GM21360 (cell line): Measurements from ENCODE around the gene EIPR1.

Experiments
- ATAC-seq: cut with Tn5 transposase; IDR thresholded peaks from one replicate; pipeline ENCODE4 v1.9.1; 2021; ENCODE audit warnings: mild to moderate bottlenecking, moderate library complexity; ENCODE audit not compliant: unreplicated experiment

EIPR1 gene

GRCh38 chr2:3377612-3378432 is at the start of gene EIPR1:
Gene EIPR1, minus strand, starts transcription at chr2:3377818. Its CDS starts 129 bp downstream, at chr2:3377689.
- ATAC-seq: peak; percentile 76

GRCh38 chr2:3427272-3427671 is 49.7 kb upstream of the EIPR1 start:
- peak; percentile 92 for ATAC-seq

- no peak for ATAC-seq
Measured at GRCh38 chr2:3426615-3427014, 49.0 kb upstream of the EIPR1 start.

DNA sequence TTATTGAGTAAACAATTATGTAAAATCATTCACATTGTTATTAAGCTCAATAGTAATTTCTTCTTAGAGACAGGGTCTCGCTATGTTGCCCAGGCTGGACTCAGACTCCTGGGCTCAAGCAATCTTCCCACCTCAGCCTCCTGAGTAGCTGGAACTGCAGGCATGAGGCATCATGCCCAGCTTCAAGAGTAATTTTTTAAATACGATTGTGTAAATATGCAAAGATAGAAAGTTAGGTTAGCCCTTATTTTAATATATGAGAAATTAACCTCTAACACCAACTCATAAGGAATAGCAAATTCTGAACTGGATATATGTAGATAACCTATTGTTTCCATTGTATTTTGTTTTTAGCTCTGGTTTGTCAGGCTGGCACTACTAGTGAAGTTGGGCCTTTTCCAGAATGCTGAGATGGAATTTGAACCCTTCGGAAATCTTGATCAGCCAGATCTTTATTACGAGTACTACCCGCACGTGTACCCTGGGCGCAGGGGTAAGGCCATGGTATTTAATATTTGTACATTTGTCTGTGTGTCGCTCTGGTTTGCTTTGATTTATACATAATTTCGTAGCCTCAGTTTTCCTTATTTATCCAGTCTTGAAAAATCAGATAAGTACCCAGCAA is 46.7 kb upstream of the EIPR1 start:
- no peak for ATAC-seq

DNA sequence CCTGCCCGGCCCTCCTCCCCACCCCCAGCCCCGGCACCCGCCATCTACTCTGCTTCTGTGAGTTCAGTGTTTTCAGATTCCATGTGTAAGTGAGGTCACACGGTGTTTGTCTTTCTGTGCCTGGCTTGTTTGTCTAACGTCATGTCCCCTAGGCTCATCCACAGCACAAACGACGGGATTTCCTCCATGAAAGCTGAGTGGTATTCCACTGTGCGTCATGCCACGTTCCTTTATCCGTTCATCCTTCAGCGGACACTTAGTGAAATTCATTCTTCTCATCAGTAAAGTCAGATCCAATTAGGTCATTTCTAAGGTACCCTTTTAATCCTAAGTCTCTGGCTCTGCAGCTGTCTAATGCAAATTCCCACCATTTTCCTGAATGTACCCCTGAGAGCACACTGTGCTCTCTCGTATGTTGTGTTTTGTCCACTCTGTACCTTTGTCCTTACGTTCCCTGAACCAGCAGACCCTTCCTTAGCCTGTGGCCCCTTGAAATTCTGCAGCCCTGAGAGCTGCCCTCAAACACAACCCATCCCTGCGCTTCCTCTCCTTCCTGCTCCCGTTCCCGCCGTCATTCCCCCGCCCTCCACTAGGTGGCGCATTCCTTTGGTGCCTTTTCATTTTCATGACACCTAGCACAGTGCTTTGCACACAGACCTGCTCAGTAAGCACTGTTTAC is 46.0 kb upstream of the EIPR1 start:
- ATAC-seq: no peak

DNA sequence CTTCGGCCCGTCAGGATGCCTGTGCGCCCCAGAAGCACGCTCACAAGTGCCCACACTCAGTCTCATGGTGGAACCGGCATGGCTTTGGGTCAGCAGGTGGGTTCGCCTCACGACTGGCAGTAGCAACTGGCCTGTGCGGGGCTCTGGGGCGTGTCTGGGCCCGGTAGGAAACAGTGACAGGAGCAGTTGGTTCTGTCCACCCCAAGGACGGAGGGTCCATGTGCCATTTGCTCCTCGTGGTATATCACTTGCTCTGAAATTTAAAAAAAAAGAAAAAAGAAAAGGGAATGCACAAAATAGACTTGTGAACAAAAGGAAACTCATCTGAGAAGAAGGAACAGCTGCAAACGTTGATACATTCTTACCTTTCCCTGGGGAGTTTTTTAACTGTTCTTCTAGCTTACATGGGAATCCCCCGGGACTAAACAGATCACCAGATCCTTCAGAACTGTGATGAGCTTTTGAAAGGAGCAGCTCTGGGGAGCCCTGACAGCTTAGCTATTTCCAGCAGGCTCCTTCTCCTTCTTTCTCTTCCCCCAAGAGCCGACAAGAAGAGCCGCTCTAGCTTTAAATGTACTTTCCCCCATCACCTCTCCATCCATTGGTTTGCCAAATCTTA is 44.7 kb upstream of the EIPR1 start:
- no peak for ATAC-seq

- ATAC-seq: no peak
Measured at GRCh38 chr2:3421580-3421979, 44.0 kb upstream of the EIPR1 start.

- ATAC-seq: no peak
Measured at GRCh38 chr2:3420769-3421397, 43.3 kb upstream of the EIPR1 start.

DNA sequence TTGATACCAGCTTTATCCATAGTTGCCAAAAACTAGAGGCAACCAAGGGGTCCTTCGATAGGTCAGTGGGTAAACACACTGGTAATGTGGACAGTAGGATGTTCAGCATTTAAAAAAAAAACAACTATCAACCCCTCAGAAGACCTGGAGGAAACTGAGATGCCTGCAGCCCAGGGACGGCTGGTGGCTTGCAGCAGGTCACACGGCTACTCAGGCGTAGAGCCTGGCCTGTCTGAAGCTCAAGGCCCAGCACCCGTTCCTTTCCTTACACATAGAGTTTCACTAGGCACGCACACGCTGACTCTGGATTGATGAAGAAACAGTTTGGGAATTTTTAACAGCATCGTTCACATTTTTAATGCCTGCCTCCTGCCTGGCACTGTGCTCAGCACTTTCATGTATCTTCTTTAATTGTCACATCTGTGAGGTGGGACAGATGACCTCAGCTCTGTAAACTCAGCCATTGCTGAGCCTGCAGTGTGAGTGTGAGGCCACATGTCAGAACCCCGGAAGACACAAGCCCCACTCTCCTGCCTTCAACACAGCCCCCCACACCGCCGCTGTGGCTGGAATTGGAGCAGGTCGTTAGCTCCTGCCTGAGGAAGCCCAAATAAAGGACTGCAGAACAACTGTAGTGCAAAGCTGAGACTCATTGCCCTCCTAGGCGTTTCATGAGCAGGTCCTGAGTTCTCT is 42.6 kb upstream of the EIPR1 start:
- no peak for ATAC-seq

- ATAC-seq: no peak
Measured at GRCh38 chr2:3418766-3419404, 41.3 kb upstream of the EIPR1 start.

DNA sequence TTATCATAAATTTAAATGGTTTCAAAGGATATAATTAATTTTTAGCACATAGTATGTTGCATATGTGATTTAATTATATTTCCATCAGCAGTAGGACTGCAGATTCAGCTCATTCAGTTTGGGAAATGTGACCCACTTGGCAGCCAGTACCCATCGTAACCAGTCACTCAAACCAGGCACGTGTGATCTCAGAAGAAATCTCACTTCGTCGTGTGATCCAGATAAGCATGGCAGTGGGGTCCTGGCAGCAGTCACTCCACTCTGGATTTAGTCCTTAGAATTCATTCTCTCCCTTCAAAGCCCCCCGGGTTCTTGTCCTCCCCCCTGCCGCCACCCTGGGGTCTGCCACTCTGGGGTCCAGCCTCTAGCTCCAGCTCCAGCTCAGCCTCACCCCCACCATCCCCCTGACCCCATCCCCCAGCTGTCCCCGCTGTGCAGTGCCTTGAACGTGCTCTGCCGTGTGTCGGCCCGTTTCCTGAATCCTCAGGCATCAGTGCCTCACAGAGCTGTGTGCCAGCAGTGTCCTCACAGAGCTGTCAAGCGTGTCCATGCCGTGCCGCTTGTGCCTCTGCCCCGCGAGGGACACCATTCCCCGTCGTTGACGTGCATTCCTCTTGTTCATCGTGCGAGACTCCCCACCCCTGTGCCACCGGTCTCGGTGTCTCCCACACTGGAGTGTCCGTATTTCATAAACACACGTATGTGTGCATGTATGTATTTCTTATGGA is 36.7 kb upstream of the EIPR1 start:
- no peak for ATAC-seq

GRCh38 chr2:3413697-3414096 is 36.1 kb upstream of the EIPR1 start:
- no peak for ATAC-seq

- no peak for ATAC-seq
Measured at GRCh38 chr2:3411103-3411502, 33.5 kb upstream of the EIPR1 start.

DNA sequence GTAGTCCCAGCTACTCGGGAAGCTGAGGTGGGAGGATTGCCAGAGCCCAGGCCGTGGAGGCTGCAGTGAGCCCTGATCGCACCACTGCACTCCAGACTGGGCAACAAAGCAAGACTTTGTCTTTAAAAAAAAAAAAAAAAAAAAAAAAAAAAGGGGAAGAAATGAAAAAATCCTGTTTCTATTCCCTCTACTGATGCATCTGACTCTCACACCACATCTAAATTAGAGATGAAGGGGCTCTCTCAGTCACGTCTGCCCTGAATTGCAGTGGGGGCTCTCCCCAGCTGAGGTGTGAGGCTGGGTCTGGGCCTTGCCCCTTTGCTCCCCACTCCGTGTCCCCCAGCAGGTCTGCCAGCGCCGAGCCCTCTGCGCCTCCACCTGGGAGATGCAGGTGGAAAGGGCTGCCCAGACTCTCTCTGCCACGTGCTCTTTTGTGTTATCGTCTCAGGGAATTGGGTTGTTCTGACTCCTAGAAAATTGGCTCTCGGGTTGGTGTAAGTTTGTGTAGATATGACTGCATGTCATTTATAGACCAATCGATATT is 32.1 kb upstream of the EIPR1 start:
- ATAC-seq: no peak

- ATAC-seq: no peak
Measured at GRCh38 chr2:3408781-3409180, 31.2 kb upstream of the EIPR1 start.

DNA sequence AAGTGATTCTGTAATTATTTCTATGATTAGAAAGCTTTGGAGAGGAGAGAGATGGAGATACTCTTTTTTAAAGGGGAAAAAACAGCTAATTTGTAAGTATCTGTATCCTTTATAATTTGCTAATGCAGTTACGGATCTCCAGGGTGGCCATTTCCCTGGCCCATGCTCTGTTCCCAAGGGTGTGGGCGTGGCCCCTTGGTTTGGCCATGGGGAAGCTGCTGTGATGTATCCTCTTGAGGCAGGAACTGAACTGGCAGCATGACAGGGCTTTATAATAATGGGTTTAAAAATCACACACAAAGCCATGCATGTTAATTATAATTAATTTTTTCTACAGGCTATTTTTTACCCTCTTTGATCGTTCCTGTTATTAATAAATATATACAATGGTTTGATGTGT is 28.9 kb upstream of the EIPR1 start:
- no peak for ATAC-seq

DNA sequence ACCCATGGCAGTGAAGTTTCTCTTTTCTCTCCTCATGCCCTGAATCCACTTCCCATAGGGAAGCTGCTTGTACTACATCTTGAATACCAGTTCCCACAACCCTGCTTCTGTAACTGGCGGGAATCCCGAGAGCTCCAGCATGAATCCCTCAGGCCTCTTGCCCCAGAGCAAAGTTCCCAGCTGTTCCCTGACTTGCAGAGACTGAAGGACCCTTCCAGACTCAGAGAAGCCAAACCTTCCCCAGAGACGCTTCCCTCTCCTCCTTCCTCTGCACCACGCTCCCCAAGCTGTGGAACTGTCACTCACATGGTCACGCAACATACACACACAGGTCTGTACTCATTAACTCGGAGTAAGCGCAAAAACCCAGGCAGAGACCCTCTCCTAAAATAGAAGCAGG is 28.3 kb upstream of the EIPR1 start:
- ATAC-seq: no peak

DNA sequence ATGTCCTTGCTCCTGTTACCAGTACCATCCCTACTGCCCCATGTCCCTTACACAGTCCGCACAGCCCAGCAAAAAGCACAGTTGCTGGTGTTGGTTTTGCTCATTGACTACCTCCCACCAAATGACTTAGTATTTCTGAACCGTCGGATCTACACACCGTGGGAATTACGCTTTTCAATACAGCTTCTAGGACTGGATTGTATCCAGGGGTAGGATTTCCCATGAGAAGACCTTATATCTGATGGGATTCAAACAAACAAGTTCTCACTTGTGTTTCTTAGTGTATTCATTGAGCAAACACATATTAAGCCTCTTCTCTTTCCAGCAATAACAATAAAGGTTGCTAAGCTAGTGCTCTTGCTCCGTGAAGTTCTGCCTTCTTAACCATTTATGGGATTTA is 27.7 kb upstream of the EIPR1 start:
- ATAC-seq: no peak

DNA sequence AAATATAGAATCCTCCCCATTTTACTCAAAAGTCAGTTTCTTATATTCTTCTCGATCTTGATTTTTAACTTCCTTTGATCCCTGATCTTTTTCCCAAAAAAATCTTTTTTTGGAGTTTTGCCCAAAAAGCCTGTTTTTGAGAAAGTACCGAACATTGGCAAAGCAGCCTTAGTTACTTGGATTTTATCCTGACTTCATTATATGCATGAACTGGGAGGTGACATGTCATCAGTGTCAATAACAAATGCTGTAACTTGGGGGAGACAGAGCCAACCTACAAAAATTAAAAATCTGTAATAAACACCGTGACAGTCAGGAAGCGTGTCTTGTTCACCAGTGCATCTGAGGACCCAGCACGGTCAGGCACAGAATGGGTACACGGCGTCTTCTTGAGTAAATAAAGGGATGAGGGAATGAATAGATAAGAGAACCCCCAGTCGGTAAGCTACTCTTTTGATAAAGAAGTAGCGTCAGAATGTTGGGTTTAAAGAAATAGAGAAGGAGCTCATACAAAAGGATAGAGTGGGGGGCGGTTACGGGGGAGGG is 26.8 kb upstream of the EIPR1 start:
- ATAC-seq: no peak
